Embryonic facial prominence (tissue), 1 donor: ENCODE results near the gene SLC25A31.
A peak's percentile ranks its signal among the peaks of the same experiment; 100 is the strongest.

Experiments
- DNase-seq: peaks from one replicate; pipeline ENCODE4 v3.0.0-alpha.2; 2016; ENCODE audit errors: extremely low spot score

The SLC25A31 gene

GRCh38 chr4:127777487-127777886, 47.3 kb downstream of the SLC25A31 start:
- DNase-seq, result no peak

GRCh38 chr4:127778102-127778501, 47.9 kb downstream of the SLC25A31 start:
- no peak for DNase-seq

GRCh38 chr4:127780598-127780997, 50.4 kb downstream of the SLC25A31 start:
- DNase-seq, result no peak

GRCh38 chr4:127781300-127782024, 51.3 kb downstream of the SLC25A31 start:
- DNase-seq, result peak; percentile 9

- peak; percentile 76 for DNase-seq
These were observed 51.8 kb downstream of the SLC25A31 start for GRCh38 chr4:127782025-127782274.

- DNase-seq, result no peak
These were observed 52.2 kb downstream of the SLC25A31 start, which contains the start of gene HSPA4L for GRCh38 chr4:127782275-127783025. Gene HSPA4L (plus strand): TSS chr4:127782322. CDS start chr4:127782551, 229 bp downstream.

GRCh38 chr4:127783026-127783769, 53.0 kb downstream of the SLC25A31 start:
- DNase-seq, result peak; percentile 86

- DNase-seq, result no peak
These were observed 54.0 kb downstream of the SLC25A31 start for GRCh38 chr4:127783955-127784770.

GRCh38 chr4:127788517-127788916, 58.3 kb downstream of the SLC25A31 start:
- no peak for DNase-seq

- DNase-seq, result no peak
These were observed 61.2 kb downstream of the SLC25A31 start for GRCh38 chr4:127791391-127791790.

GRCh38 chr4:127793528-127793927, 63.3 kb downstream of the SLC25A31 start:
- no peak for DNase-seq

GRCh38 chr4:127799711-127800110, 69.5 kb downstream of the SLC25A31 start:
- DNase-seq, result no peak

- no peak for DNase-seq
These were observed 79.1 kb downstream of the SLC25A31 start for GRCh38 chr4:127809173-127809800.

- no peak for DNase-seq
These were observed 80.4 kb downstream of the SLC25A31 start for GRCh38 chr4:127810551-127810950.

GRCh38 chr4:127822430-127822829, 92.2 kb downstream of the SLC25A31 start:
- no peak for DNase-seq
